ENCODE measurements around the gene VDR.

The VDR gene

DNA sequence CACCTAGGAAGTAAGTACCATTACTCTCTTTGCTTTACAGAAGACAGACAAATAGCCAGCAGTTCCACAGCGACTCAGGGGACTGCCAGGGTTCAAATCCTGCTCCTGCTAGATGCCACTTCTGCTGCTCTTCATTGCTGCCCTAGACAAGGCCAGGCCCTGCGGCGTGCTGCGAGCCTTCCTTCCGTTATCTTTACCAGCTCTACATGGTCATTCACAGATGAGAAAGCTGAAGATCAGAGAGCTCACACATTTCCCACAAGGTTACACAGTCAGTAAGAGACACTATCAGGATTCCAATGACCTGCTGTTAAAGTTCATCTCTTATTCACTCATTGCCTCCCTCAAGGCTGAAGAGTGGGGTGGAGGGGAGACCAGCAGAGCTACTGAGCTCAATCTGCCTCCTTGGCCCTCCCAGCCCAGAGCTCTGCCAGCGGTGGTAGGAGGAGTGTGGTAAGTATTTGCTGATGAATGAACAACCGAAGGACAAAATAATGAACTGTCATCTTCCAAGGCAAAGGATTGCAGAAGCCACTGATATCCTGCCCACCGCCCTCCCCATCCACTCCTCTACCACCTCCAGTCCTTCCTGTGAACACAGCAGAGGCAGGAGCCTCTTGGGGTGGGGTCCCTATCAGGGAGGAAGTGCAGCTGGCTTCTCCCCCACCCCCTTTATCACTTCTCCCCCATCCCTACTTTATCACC lies 70.4 kb downstream of the VDR start:
- H3K27ac ChIP-seq (ENCODE audit: insufficient read depth, low read length, poor library complexity, severe bottlenecking), result peak overlapping the region; percentile 83
- H3K9me3 ChIP-seq (ENCODE audit: control insufficient read depth, low read length), result no peaks in the 10 kb centered on the region
- no peak overlapping the region for H3K4me3 ChIP-seq (ENCODE audit: insufficient read depth, low read depth, low read length, poor library complexity, severe bottlenecking)
- H3K36me3 ChIP-seq (ENCODE audit: control insufficient read depth, insufficient read depth, low read length), result no peaks in the 10 kb centered on the region
- no peak for DNase-seq
- H3K4me1 ChIP-seq (ENCODE audit: control insufficient read depth, insufficient read depth, low read length, poor library complexity, severe bottlenecking), result peaks cover 51% of the 10 kb centered on the region
- H3K27me3 ChIP-seq (replicated peaks; ENCODE audit: control insufficient read depth, insufficient read depth, low read length, poor library complexity, severe bottlenecking), result no peaks in the 10 kb centered on the region

DNA sequence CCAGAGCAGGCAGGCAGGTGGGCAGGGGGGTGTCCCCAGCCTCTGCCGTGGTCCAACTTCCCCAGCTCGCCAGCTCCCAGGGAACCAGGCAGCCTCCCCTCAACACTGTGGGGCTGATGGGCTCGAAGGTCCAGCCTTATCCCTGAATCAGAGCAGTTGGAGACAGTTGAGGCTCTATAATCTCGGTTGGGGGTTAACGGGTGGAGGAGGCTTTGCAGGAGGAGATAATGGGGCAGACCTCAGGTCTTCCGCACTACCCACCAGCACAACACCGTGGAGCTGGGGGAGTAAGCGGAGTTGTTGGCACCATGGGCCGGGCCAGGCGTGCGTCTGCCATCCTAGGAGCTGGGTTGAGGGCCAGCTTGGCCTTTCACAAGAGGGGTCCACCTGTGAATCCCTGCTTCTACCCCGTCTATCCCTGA lies 71.2 kb downstream of the VDR start:
- Histone ChIP-seq H3K9me3 (ENCODE audit: control insufficient read depth, low read length) (no peaks in the 10 kb centered on the region), H3K36me3 (ENCODE audit: control insufficient read depth, insufficient read depth, low read length) (no peaks in the 10 kb centered on the region), H3K27me3 (replicated peaks; ENCODE audit: control insufficient read depth, insufficient read depth, low read length, poor library complexity, severe bottlenecking) (no peaks in the 10 kb centered on the region), H3K4me3 (ENCODE audit: insufficient read depth, low read depth, low read length, poor library complexity, severe bottlenecking) (peak overlapping the region; percentile 35), H3K4me1 (ENCODE audit: control insufficient read depth, insufficient read depth, low read length, poor library complexity, severe bottlenecking) (peaks cover 58% of the 10 kb centered on the region), H3K27ac (ENCODE audit: insufficient read depth, low read length, poor library complexity, severe bottlenecking) (peak overlapping the region; percentile 83)
- no peak for DNase-seq

DNA sequence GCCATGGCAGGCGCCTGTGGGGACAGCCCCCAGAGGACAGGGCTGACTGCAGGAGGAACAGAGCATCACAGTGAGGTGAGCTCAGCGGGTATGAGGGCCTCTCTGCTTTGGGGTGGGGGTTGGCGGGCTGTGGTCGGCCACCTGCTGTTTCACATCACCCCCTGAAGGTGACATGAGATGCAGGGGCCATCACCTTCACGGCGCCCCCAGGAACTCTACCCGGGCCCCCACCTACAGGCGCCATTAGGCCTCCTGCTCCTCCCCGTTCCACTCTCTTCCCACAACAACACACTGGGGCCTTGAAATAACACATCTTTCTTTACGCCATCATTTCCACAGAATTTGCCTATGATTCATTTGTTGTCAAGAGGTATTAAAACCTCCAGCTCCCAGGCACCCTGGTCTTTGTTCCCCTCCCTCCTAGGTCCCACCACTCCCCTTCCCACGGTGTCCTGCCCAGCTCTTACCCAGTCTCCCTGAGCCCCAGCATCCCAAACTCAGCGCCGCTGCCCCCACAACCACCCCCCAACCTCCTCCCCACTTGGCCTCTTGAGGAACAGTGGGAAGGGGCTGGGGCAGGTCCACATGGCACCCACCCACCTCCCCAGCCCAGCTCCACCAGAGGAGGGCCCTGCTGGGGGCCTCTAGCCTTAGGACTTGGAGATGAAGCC lies 72.4 kb downstream of the VDR start:
- Histone ChIP-seq H3K27me3 (replicated peaks; ENCODE audit: control insufficient read depth, insufficient read depth, low read length, poor library complexity, severe bottlenecking) (no peaks in the 10 kb centered on the region), H3K4me3 (ENCODE audit: insufficient read depth, low read depth, low read length, poor library complexity, severe bottlenecking) (peak overlapping the region; percentile 35), H3K4me1 (ENCODE audit: control insufficient read depth, insufficient read depth, low read length, poor library complexity, severe bottlenecking) (peaks cover 59% of the 10 kb centered on the region), H3K36me3 (ENCODE audit: control insufficient read depth, insufficient read depth, low read length) (no peaks in the 10 kb centered on the region), H3K9me3 (ENCODE audit: control insufficient read depth, low read length) (no peaks in the 10 kb centered on the region), H3K27ac (ENCODE audit: insufficient read depth, low read length, poor library complexity, severe bottlenecking) (peak overlapping the region; percentile 83)
- no peak for DNase-seq

DNA sequence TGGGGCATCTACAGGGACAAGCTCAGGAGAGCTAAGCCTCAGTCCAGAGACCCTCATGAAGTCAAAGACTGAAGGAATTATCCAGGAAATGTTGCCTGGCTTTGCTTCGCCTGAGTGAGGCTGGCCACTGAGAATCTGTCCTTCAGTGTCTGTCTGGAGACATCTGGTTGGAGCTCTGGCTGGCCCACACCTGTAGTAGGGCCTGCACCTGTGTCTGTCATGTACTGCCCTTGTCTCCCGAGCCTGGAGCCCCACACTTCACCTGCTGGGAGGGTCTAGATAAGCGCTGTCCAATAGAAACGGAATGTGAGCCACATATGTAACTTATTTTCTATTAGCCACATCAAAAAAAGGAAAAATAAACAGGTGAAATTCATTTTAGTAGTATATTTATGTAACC lies 75.2 kb downstream of the VDR start:
- Histone ChIP-seq H3K27me3 (replicated peaks; ENCODE audit: control insufficient read depth, insufficient read depth, low read length, poor library complexity, severe bottlenecking) (no peaks in the 10 kb centered on the region), H3K27ac (ENCODE audit: insufficient read depth, low read length, poor library complexity, severe bottlenecking) (no peak overlapping the region), H3K4me1 (ENCODE audit: control insufficient read depth, insufficient read depth, low read length, poor library complexity, severe bottlenecking) (peaks cover 78% of the 10 kb centered on the region)

DNA sequence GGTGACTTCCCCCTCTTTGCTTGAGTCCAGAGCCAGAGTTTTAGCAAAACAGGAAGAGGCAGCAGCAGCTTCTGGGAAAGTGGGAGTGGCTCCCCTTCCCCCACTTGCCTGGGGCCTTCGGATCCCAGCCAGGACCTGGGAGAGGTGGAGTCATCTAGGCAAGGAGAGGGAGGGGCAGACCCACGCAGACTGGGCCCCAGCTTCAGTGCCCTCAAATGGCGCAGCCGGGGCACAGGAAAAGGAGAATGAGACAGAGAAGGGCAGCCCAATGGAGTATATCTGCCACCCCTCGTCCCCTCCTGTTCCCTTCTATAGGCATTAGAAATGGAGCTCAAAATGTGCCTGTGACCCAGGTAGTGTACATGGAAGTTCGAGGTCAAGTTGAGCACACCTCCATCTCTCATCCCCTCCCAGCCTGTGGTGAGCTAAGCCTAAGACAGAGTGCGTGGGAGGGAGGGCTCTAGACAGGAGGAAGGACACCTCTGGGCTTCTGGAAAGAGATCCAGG lies 75.8 kb downstream of the VDR start:
- no peak for DNase-seq
- Histone ChIP-seq H3K4me3 (ENCODE audit: insufficient read depth, low read depth, low read length, poor library complexity, severe bottlenecking) (no peak overlapping the region), H3K9me3 (ENCODE audit: control insufficient read depth, low read length) (no peaks in the 10 kb centered on the region), H3K27me3 (replicated peaks; ENCODE audit: control insufficient read depth, insufficient read depth, low read length, poor library complexity, severe bottlenecking) (no peaks in the 10 kb centered on the region), H3K36me3 (ENCODE audit: control insufficient read depth, insufficient read depth, low read length) (no peaks in the 10 kb centered on the region), H3K27ac (ENCODE audit: insufficient read depth, low read length, poor library complexity, severe bottlenecking) (peak overlapping the region; percentile 36), H3K4me1 (ENCODE audit: control insufficient read depth, insufficient read depth, low read length, poor library complexity, severe bottlenecking) (peaks cover 78% of the 10 kb centered on the region)

More for the DNA sequence above, 75.2 kb downstream of the VDR start:
- H3K9me3 ChIP-seq (ENCODE audit: control insufficient read depth, low read length), result no peaks in the 10 kb centered on the region
- no peaks in the 10 kb centered on the region for H3K36me3 ChIP-seq (ENCODE audit: control insufficient read depth, insufficient read depth, low read length)
- no peak for DNase-seq
- H3K4me3 ChIP-seq (ENCODE audit: insufficient read depth, low read depth, low read length, poor library complexity, severe bottlenecking), result no peak overlapping the region

DNA sequence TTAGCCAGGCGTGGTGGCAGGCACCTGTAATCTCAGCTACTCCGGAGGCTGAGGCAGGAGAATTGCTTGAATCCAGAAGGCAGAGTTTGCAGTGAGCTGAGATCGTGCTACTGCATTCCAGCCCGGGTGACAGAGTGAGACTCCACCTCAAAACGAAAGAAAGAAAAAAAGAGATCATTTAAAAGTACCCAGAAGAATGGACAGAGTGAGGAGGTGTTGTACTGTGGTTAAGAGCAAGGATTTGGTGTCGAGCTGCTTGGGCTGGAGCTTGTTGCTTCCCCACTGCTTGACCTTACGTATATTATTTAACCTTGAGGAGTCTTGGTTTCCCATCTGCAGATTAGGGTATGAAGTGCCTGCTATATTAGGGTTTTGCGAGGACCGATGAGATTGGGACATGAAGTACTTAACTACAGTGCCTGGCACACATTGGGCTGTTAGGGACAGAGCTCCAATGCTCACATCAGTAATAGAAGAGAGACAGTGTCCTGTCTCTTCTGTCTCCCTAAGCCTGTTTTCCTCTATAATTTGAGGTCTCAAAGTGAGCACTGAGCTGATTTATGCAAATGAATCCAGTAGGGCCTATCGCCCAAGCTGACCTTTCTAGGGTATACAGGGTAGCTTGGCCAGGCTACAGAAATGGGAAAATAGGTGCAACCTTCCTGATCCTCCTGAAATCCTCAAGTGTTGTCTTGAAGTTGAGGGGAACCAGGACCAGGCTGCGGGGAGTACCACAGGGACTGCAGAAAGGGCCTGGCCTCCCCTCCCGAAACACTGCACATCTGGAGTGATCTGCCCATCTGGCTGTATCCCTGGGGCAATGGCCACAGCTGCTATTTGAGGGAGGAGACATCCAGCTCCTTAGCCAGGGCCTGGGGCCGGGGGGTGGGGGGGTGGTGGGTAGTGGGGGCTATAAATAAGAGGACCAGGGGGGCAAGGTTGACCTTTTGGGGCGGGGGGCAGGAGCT lies 76.5 kb downstream of the VDR start:
- Histone ChIP-seq H3K27ac (ENCODE audit: insufficient read depth, low read length, poor library complexity, severe bottlenecking) (no peak overlapping the region), H3K4me3 (ENCODE audit: insufficient read depth, low read depth, low read length, poor library complexity, severe bottlenecking) (no peak overlapping the region), H3K36me3 (ENCODE audit: control insufficient read depth, insufficient read depth, low read length) (no peaks in the 10 kb centered on the region), H3K9me3 (ENCODE audit: control insufficient read depth, low read length) (no peaks in the 10 kb centered on the region), H3K27me3 (replicated peaks; ENCODE audit: control insufficient read depth, insufficient read depth, low read length, poor library complexity, severe bottlenecking) (no peaks in the 10 kb centered on the region), H3K4me1 (ENCODE audit: control insufficient read depth, insufficient read depth, low read length, poor library complexity, severe bottlenecking) (peaks cover 77% of the 10 kb centered on the region)
- DNase-seq, result no peak

DNA sequence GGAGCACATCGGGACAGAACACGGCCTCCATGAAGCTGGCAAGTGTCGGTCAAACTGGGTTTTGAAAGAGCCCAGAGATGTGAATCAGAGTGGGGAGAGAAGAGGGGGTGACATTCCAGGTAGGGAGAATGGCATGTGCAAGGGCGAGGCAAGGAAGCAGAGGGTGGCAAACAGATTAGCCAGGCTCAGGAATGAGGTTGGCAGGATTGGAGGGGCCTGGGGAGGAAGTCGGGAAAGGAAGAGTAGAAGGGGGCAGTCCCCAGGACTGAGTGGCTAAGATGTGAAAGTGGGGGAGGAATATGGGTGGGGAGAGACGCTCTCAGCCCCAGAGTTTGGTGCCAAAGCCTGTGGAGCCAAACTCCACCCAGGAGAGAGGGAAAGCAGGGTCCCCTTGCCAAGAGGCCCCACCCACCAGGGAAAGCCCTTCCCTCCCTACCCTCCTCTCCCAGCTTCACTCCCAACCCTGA lies 79.6 kb downstream of the VDR start:
- no peak for DNase-seq
- Histone ChIP-seq H3K27ac (ENCODE audit: insufficient read depth, low read length, poor library complexity, severe bottlenecking) (peak overlapping the region; percentile 70), H3K36me3 (ENCODE audit: control insufficient read depth, insufficient read depth, low read length) (no peaks in the 10 kb centered on the region), H3K4me3 (ENCODE audit: insufficient read depth, low read depth, low read length, poor library complexity, severe bottlenecking) (no peak overlapping the region), H3K27me3 (replicated peaks; ENCODE audit: control insufficient read depth, insufficient read depth, low read length, poor library complexity, severe bottlenecking) (no peaks in the 10 kb centered on the region), H3K9me3 (ENCODE audit: control insufficient read depth, low read length) (no peaks in the 10 kb centered on the region), H3K4me1 (ENCODE audit: control insufficient read depth, insufficient read depth, low read length, poor library complexity, severe bottlenecking) (peaks cover 73% of the 10 kb centered on the region)

DNA sequence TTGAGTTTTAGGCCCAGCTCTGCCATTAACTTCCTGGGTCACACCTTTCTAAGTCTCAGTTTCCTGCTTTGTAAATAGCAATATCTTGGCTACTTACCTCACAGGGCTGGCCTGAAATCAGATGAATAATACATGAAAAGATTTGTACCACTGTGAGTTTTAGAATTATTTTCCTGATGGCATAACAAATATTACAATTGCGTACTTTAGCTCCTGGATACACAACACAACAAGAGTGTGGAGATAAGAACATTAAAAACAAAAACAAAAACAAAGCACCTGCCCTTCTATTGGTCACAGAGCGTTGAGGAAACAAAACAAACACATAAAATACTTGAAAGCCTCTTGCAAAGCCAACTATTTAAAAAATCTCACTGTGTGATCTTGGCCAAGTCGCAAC lies 80.2 kb downstream of the VDR start:
- Histone ChIP-seq H3K27ac (ENCODE audit: insufficient read depth, low read length, poor library complexity, severe bottlenecking) (peak overlapping the region; percentile 70), H3K27me3 (replicated peaks; ENCODE audit: control insufficient read depth, insufficient read depth, low read length, poor library complexity, severe bottlenecking) (no peaks in the 10 kb centered on the region), H3K36me3 (ENCODE audit: control insufficient read depth, insufficient read depth, low read length) (no peaks in the 10 kb centered on the region), H3K4me1 (ENCODE audit: control insufficient read depth, insufficient read depth, low read length, poor library complexity, severe bottlenecking) (peaks cover 70% of the 10 kb centered on the region), H3K9me3 (ENCODE audit: control insufficient read depth, low read length) (no peaks in the 10 kb centered on the region), H3K4me3 (ENCODE audit: insufficient read depth, low read depth, low read length, poor library complexity, severe bottlenecking) (peak overlapping the region; percentile 2)
- no peak for DNase-seq

DNA sequence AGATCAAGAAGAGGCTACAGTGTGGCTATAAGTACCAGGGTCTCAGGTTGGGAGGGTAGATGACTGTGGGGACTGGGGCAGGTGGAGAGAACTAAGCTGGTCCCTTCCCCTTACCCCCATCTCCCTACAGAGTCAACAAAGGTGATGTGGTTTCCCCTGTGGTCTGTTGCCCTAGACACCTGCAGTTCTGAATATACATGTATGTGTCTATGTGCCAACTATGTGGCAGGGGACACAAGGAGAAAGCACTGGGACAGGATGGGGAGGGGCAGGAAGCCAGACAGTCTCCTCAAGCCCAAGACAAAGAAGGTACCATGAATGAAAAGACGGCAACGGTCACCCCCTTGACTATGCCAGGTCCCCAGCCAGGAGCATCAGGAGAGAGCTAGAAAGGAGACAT lies 80.6 kb downstream of the VDR start:
- DNase-seq, result peak; percentile 36 to 52 (median 40)
- Histone ChIP-seq H3K27ac (ENCODE audit: insufficient read depth, low read length, poor library complexity, severe bottlenecking) (peak overlapping the region; percentile 70), H3K4me1 (ENCODE audit: control insufficient read depth, insufficient read depth, low read length, poor library complexity, severe bottlenecking) (peaks cover 65% of the 10 kb centered on the region), H3K27me3 (replicated peaks; ENCODE audit: control insufficient read depth, insufficient read depth, low read length, poor library complexity, severe bottlenecking) (no peaks in the 10 kb centered on the region), H3K36me3 (ENCODE audit: control insufficient read depth, insufficient read depth, low read length) (no peaks in the 10 kb centered on the region), H3K4me3 (ENCODE audit: insufficient read depth, low read depth, low read length, poor library complexity, severe bottlenecking) (peak overlapping the region; percentile 2), H3K9me3 (ENCODE audit: control insufficient read depth, low read length) (no peaks in the 10 kb centered on the region)
